Measurements from ENCODE around the gene NHERF1. TPM values are rescaled to one million over a fixed set of nuclear protein-coding genes. Genes with fewer than 3 reads are reported as not detected.
A peak's percentile ranks its signal among the peaks of the same experiment; 100 is the strongest.

NHERF1 gene
- total and polyA plus RNA-seq, 2 of the 13 experiments (the other 11 are each of a cell fraction or from before 2014, with no cell fraction given), result 169 to 269 TPM

GRCh38 chr17:74752415-74752814 is 4.0 kb downstream of the NHERF1 start (continued):
- TF ChIP-seq, protein P1, sequence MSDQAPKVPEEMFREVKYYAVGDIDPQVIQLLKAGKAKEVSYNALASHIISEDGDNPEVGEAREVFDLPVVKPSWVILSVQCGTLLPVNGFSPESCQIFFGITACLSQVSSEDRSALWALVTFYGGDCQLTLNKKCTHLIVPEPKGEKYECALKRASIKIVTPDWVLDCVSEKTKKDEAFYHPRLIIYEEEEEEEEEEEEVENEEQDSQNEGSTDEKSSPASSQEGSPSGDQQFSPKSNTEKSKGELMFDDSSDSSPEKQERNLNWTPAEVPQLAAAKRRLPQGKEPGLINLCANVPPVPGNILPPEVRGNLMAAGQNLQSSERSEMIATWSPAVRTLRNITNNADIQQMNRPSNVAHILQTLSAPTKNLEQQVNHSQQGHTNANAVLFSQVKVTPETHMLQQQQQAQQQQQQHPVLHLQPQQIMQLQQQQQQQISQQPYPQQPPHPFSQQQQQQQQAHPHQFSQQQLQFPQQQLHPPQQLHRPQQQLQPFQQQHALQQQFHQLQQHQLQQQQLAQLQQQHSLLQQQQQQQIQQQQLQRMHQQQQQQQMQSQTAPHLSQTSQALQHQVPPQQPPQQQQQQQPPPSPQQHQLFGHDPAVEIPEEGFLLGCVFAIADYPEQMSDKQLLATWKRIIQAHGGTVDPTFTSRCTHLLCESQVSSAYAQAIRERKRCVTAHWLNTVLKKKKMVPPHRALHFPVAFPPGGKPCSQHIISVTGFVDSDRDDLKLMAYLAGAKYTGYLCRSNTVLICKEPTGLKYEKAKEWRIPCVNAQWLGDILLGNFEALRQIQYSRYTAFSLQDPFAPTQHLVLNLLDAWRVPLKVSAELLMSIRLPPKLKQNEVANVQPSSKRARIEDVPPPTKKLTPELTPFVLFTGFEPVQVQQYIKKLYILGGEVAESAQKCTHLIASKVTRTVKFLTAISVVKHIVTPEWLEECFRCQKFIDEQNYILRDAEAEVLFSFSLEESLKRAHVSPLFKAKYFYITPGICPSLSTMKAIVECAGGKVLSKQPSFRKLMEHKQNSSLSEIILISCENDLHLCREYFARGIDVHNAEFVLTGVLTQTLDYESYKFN (CRISPR knock-in tag; conservative IDR thresholded peaks at IDR 0.05), result peak; percentile 58; the same call in 1 of the 2 replicates
- TF ChIP-seq ZNF263 (CRISPR knock-in tag; IDR thresholded peaks at IDR 0.05) (0 out of 2 replicates have a peak, but pooled peaks have one; percentile 16), ZC3H13 (CRISPR knock-in tag; IDR thresholded peaks at IDR 0.05) (0 out of 2 replicates have a peak, but pooled peaks have one; percentile 57), POLR2AphosphoS2 (IDR thresholded peaks at IDR 0.05; ENCODE audit: low read depth, low read length) (no peak), CAMTA2 (CRISPR knock-in tag; IDR thresholded peaks at IDR 0.05; ENCODE audit: borderline replicate concordance) (0 out of 2 replicates have a peak, but pooled peaks have one; percentile 18), CEBPG (CRISPR knock-in tag; IDR thresholded peaks at IDR 0.05) (peak; percentile 88), ZNF496 (CRISPR knock-in tag; IDR thresholded peaks at IDR 0.05; ENCODE audit: insufficient replicate concordance) (no peak), ZNF326 (CRISPR knock-in tag; IDR thresholded peaks at IDR 0.05; ENCODE audit: borderline replicate concordance) (no peak), NFATC3 (CRISPR knock-in tag; IDR thresholded peaks at IDR 0.05) (no peak), SYNCRIP (IDR thresholded peaks at IDR 0.05; ENCODE audit: insufficient read depth, low read depth, low read length) (no peak), PTBP1 (IDR thresholded peaks at IDR 0.05; ENCODE audit: low read depth, low read length, poor library complexity, severe bottlenecking) (no peak), SMAD3 (CRISPR knock-in tag; IDR thresholded peaks at IDR 0.05) (0 out of 2 replicates have a peak, but pooled peaks have one; percentile 32), SAP130 (CRISPR knock-in tag; IDR thresholded peaks at IDR 0.05; ENCODE audit: low read depth) (peak; percentile 40; the same call in 1 of the 2 replicates), CREM (IDR thresholded peaks at IDR 0.05) (0 out of 2 replicates have a peak, but pooled peaks have one; percentile 28), CREM (CRISPR knock-in tag; IDR thresholded peaks at IDR 0.05) (no peak), SOX5 (CRISPR knock-in tag; IDR thresholded peaks at IDR 0.05; ENCODE audit: borderline replicate concordance) (no peak), MYPOP (CRISPR knock-in tag; IDR thresholded peaks at IDR 0.05) (peak; percentile 36; the same call in 1 of the 2 replicates)
- TF ChIP-seq, protein P2, sequence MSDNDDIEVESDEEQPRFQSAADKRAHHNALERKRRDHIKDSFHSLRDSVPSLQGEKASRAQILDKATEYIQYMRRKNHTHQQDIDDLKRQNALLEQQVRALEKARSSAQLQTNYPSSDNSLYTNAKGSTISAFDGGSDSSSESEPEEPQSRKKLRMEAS (IDR thresholded peaks at IDR 0.05), result peak; percentile 36
- TF ChIP-seq, protein P3, sequence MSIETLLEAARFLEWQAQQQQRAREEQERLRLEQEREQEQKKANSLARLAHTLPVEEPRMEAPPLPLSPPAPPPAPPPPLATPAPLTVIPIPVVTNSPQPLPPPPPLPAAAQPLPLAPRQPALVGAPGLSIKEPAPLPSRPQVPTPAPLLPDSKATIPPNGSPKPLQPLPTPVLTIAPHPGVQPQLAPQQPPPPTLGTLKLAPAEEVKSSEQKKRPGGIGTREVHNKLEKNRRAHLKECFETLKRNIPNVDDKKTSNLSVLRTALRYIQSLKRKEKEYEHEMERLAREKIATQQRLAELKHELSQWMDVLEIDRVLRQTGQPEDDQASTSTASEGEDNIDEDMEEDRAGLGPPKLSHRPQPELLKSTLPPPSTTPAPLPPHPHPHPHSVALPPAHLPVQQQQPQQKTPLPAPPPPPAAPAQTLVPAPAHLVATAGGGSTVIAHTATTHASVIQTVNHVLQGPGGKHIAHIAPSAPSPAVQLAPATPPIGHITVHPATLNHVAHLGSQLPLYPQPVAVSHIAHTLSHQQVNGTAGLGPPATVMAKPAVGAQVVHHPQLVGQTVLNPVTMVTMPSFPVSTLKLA (IDR thresholded peaks at IDR 0.05), result no peak
- TF ChIP-seq, protein P4, sequence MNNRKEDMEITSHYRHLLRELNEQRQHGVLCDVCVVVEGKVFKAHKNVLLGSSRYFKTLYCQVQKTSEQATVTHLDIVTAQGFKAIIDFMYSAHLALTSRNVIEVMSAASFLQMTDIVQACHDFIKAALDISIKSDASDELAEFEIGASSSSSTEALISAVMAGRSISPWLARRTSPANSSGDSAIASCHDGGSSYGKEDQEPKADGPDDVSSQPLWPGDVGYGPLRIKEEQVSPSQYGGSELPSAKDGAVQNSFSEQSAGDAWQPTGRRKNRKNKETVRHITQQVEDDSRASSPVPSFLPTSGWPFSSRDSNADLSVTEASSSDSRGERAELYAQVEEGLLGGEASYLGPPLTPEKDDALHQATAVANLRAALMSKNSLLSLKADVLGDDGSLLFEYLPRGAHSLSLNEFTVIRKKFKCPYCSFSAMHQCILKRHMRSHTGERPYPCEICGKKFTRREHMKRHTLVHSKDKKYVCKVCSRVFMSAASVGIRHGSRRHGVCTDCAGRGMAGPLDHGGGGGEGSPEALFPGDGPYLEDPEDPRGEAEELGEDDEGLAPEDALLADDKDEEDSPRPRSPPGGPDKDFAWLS (CRISPR knock-in tag; IDR thresholded peaks at IDR 0.05; ENCODE audit: borderline replicate concordance), result no peak
- TF ChIP-seq, protein P5, sequence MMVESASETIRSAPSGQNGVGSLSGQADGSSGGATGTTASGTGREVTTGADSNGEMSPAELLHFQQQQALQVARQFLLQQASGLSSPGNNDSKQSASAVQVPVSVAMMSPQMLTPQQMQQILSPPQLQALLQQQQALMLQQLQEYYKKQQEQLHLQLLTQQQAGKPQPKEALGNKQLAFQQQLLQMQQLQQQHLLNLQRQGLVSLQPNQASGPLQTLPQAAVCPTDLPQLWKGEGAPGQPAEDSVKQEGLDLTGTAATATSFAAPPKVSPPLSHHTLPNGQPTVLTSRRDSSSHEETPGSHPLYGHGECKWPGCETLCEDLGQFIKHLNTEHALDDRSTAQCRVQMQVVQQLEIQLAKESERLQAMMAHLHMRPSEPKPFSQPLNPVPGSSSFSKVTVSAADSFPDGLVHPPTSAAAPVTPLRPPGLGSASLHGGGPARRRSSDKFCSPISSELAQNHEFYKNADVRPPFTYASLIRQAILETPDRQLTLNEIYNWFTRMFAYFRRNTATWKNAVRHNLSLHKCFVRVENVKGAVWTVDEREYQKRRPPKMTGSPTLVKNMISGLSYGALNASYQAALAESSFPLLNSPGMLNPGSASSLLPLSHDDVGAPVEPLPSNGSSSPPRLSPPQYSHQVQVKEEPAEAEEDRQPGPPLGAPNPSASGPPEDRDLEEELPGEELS (CRISPR knock-in tag; IDR thresholded peaks at IDR 0.05), result peak; percentile 79
